NOMO-1 (cell line): Measurements from ENCODE around the gene SLC17A3.

Experiments used
- DNase-seq, 2 experiments: peaks; one replicate each; lab custom pipeline; 2025; ENCODE audit not compliant: unreplicated experiment in 2 of 2; lab: John Stamatoyannopoulos, UW

Gene SLC17A3, protein sequence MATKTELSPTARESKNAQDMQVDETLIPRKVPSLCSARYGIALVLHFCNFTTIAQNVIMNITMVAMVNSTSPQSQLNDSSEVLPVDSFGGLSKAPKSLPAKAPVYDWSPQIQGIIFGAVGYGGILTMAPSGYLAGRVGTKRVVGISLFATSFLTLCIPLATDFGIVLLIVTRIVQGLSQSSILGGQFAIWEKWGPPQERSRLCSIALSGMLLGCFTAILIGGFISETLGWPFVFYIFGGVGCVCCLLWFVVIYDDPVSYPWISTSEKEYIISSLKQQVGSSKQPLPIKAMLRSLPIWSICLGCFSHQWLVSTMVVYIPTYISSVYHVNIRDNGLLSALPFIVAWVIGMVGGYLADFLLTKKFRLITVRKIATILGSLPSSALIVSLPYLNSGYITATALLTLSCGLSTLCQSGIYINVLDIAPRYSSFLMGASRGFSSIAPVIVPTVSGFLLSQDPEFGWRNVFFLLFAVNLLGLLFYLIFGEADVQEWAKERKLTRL

DNA sequence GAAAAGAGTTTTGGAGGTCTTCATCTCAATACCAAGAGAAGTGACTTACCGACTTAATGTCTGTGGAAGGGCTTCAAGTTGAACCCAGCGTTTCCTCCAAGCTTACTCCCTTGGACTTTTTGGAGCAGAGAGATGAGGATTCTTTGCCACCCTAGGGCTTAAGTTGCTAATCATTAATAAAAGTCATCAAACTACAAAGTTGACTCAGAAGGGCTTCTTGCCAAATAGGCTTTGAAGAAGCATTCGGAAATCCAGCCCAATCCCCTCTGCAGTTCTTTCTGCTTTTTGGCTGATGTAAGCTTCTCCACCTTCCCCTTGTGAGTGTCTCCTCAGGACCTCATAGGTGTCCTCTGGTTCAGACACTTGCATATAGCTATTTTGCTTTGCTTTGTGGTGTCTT lies at the start of gene SLC17A3:
TSS of gene SLC17A3 (minus strand) at position 126 of the 400 bp plus-strand sequence. CDS start 5,856 bp downstream, outside the sequence.
- DNase-seq: no peak

- no peak for DNase-seq
Observed at GRCh38 chr6:25922301-25922700, 48.3 kb upstream of the SLC17A3 start.

DNA sequence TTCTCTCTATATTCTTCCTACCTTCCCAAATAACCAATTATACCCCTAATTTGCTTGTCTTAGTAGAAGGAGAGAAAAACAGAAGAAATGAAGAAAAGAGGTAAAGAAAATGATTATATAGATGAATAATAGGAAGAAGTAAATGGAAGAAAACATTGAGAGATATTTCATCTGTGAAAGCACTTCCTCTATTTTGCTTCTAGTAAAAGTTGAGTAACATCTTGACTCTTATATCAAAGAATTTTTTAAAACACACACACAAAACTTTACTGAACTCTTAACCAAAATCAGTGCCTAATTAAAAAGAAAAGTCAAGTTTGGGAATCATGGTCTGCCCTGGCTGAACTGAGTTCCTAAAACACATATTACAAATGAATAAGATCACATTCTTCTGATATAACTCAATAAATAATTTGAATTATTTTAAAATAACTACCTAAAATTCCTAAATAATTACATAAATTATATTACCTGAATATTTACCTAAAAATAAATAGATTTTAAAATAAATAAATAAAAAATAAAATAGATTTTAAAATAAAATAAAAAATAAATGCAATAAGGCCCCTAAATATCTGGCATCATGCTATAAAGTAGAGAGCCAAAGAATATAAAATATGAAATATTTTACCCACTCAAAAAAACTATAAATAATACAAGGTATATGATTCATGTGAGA lies 47.6 kb upstream of the SLC17A3 start:
- DNase-seq: peak; percentile 12 to 52

DNA sequence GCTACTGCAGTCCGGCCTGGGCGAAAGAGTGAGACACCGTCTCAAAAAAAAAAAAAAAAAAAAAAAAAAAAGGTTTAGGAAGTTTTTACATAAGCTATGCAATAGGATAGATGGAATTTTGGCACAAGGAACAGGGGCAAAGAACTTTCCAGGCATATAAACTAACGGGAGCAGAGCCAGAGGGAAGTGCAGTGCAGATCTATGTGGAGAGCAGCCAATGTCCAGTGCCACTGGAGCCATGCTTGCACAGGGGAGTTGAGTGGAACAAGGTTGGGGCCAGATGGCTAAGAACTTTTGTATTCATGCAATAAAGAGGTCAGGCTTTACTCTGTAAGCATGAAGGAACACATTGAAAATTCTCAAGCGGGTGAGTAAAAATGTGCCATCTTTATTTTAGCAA lies 45.6 kb upstream of the SLC17A3 start:
- DNase-seq: no peak

DNA sequence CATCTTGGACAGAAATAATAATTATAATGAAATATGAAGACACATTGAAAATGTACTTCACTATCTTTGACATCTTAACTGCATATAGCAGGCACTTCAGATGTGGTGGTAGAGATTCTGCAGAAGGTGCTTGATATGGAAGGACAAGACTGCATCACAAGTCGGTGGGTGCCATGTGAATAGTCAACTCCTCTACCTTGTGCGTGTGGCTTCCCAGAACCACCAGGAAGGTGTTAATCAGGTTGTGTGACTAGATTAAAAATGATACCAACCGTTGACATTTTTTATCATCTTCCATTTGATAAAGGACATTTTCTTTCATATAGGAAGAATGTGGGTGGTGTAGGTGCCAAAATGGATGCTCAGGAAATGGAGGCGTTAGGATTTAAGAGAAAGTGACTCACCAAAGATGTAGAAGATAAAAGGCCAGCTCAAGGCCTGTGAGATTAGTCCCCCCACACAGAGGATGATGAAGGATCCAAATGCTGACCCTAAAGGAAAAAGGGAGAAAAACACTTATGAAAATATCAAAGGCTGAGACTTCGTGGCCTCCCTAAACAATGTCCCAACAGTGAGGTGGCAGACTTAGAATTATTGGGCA lies 44.1 kb upstream of the SLC17A3 start:
- DNase-seq: no peak

DNA sequence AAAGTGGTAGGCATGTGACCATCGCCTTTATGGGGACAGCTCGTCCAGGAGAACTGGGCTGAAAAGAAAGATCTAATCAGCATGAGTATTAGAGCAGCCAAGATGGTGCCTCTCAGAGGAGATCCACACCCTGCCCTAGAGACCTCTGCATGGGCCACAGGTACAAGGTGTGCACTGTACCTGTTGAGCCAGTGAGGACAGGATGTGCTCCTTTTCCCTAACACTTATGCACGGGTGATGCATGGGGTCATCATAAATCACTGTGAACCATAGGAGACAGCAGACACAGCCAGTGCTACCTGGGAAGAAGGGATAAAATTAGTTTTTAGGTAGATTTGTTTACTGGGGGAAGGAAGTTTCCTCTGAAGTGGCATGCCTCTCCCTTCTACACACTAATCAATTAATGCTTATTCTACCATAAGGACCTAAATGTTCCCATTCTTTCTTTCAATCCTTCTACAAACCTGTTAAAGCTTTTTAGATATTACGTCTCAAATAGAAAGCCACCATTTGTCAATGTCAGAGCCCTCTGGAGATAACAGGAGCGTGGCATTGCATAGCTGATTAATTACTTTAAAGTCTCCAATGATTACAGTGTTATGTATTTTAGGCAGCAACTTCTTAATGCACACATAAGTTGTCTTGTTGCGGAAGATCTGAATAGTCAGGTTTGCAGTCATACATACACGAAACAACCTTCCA lies 42.9 kb upstream of the SLC17A3 start:
- DNase-seq: no peak

DNA sequence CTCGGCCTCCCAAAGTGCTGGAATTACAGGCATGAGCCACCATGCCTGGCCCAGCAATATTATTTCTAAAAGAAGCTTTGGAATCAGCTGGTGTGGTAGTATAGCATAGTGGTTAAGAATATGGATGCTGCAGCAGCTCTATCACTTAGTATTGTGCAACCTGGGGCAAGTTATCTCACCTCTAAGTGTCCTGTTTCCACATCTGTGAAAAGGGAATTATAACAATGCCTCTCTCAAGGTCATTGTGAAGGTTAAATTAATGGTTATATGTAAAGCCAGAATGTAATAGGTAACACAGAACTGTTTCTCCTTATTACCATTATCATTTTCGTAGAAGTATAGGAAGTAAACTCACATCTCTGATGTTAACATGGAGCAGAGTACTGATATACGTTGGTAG lies 42.3 kb upstream of the SLC17A3 start:
- no peak for DNase-seq

DNA sequence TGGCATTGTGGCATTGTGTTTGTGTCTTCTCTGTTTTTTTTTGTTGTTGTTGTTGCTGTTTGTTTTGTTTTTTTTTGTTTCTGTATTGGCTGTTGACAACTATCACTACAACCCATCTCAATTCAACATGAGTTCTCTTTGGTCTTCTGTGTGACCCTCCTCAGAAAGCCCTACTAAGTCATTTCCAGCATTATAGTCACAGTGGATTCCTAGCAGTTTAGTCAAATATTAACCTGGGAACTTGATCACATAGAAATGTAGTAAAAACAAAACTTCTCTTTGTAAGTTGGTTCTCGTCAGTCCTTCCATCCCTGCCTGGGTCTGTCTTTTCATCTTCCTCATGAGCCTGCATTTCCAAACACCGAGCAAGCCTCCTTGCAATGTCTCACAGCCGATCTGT lies 39.7 kb upstream of the SLC17A3 start:
- no peak for DNase-seq

GRCh38 chr6:25911351-25911750 lies 37.3 kb upstream of the SLC17A3 start:
- no peak for DNase-seq

GRCh38 chr6:25907475-25908014 lies 33.5 kb upstream of the SLC17A3 start:
- no peak for DNase-seq

DNA sequence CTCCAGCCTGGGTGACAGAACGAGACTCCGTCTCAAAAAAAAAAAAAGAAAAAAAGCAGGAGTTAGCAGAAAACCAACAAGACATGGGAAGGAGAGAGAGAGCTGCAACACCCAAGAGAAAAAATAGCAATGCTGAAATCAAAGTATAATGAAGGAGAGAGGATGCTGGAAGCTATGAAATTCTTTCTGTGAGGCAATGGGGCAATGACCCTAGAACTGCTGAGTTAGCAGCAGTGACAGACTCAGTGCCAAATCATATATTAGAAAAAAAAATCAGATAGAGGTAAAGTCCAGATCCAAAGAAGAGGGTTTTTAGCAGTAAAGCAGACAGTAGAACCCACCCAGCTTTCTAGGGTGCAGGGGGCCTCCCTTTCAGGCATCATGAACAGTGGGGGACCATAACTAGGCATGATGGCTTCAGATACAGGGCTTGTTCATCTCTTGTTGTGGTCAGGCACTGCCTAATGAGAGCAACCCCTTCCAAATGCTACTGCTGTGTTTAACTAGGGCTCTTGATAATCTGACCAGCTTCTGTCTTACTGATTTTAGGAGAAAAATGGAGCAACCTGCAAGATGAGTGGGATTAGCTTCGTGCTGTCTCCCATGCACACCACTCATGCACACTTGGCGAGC lies 29.5 kb upstream of the SLC17A3 start:
- DNase-seq: no peak

GRCh38 chr6:25902071-25902470 lies 28.0 kb upstream of the SLC17A3 start:
- DNase-seq: no peak

DNA sequence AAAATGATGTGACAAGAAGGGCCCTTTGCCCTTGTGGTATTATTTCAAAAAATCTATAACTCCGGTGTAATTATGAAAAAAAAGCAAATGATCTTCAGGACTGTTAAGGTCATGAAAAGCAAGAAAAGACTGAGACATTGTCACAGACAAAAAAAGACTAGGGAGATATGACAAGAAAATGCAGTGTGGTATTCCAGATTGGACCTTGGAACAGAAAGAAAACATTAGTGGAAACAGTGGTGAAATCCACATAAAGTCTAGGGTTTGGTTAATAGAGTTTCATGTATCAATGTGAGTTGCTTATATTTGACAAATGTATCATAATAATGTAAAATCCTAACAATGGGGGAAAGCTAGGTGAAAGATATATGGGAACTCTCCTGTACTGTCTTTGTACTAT lies 26.8 kb upstream of the SLC17A3 start:
- no peak for DNase-seq

DNA sequence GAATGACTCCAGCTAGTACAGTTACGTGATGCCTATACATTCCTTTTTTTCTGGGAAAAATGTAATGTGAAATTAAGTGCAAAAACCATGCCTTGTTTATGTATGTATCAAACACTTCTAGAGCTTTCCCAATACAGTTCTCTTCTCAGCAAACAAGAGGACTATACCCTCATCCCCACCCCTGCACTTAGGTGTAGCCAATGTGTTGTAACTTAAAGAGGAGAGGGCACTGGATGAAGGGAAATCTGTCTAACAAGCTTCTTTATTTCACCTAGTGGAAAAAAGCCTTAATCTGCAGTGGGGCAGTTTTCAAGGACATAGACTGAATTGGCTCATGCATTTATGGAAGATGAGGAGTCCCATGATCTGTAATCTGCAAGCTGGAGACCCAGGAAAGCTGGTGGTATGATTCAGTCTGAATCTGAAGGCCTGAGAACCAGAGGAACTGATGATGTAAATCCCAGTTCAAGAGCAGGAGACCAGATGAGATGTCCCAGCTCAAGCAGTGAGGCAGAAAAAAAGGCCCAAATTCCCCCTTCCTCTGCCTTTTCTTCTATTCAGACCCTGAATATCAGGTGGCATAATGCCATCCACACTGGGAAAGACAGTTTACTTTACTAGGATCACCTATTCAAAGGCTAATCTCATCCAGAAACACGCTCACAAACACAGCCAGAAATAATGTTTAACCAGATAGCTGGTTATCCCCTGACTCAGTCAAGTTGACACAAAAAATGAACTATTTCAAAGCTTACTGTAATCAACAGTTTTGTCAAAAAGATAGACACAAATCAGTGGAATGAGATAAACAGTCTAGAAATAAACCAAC lies 25.8 kb upstream of the SLC17A3 start:
- no peak for DNase-seq

DNA sequence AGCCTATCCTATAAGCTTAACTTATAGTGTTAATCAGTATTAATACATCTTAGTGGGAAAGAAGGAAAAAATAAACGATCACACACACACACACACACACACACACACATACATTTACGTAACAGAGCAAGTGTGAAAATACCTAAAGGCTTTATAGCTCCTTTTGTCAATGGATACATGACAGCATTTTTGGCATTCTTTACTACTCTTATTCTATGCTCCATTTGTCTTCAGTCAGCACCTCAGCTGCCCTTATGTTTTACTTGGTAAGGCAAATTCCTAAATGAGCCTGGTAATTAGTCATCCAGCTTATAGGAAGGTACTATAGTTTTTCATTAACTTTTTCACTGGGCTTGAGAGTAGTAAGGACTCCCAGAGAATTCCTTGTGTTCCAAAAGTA lies 25.1 kb upstream of the SLC17A3 start:
- DNase-seq: no peak

GRCh38 chr6:25898289-25898977 lies 24.4 kb upstream of the SLC17A3 start:
- DNase-seq: no peak

DNA sequence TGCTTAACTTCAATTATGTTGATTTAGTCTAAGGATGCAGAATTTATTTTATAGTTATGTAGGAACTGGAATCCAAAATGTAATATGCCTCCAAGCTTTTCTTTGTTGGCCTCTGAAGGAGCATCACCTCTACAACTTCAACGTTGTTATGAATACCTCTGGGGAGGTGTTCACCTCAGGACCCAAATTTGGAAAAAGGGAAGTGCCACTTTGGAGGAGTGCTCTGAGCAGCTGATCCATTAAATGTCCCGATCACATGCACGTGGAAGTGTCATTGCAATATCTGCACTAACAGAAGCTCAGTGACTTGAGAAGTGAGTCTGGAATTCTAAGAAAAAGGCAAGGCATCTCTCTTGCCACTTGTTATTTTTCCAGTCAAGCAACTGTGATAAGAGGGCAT lies 22.2 kb upstream of the SLC17A3 start:
- DNase-seq: no peak

GRCh38 chr6:25895771-25896170 lies 21.7 kb upstream of the SLC17A3 start:
- DNase-seq: no peak

GRCh38 chr6:25893778-25894177 lies 19.7 kb upstream of the SLC17A3 start:
- no peak for DNase-seq
